T-helper 1 cell (primary cell): ENCODE results near the gene CBFA2T2.
"Not testable (repeated sequence)": the region's sequence is repeated elsewhere in the genome, so short reads cannot be mapped to it uniquely, and the experiment has no call there.

Experiments
- DNase-seq, 5 donors: peaks; one replicate each; pipeline ENCODE4 v3.0.0-alpha.2; 2012 to 2020

The CBFA2T2 gene

DNA sequence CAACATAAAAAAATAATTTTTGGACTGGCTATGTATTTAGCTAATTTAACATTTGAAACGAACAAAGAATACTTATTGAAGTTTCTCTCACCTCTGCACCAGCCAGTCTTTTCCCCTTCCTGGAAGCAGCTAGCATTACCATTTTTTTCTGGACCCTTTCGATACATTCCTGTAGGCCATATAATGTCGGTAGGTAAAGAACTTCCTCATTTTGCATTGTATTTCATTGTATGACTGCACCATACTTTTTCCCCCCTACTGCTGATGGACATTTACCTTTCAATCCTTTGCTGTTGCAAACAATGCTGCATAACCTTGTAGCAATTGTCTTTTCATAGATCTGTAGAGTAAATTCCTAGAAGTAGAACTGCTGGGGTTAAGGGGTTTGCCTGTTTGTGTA, 17.6 kb downstream of the CBFA2T2 start:
- DNase-seq: no peak

DNA sequence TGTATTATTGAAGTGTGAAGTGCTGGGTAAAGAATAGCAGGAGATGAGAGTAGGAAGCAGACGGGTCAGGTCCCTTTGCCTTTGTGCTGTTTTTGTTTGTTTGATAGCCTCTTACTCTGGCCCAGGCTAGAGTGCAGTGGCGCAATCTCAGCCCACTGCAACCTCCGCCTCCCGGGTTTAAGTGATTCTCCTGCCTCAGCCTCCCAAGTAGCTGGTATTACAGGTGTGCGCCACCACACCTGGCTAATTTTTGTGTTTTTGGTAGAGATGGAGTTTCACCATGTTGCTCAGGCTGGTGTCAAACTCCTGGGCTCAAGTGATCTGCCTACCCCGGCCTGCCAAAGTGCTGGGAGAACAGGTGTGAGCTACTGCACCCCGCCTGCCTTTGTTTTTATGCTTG, 18.1 kb downstream of the CBFA2T2 start:
- DNase-seq: not testable (repeated sequence)

DNA sequence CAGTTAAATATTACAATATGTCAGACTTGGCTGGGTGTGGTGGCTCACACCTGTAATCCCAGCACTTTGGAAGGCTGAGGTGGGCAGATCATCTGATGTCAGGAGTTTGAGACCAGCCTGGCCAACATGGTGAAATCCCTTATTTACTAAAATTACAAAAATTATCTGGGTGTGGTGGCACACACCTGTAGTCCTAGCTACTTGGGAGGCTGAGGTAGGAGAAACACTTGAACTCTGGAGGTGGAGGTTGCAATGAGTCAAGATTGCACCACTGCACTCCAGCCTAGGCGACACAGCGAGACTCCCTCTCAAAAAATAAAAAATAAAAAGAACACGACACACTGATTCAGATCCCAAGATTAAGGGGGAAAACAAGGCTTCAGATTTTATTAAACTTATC, 19.2 kb downstream of the CBFA2T2 start:
- DNase-seq: not testable (repeated sequence)

DNA sequence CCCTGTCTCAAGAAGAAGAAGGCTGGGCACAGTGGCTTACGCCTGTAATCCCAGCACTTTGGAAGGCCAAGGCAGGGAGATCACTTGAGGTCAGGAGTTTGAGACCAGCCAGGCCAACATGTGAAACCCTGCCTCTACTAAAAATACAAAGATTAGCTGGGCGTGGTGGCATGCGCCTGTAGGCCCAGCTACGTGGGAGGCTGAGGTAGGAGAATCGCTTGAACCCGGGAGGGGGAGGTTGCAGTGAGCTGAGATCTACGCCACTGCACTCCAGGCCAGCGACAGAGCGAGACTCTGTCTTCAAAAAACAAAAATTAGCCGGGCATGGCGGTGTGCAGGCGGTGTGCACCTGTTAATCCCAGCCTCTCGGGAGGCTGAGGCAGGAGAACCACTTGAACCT, 22.0 kb downstream of the CBFA2T2 start:
- not testable (repeated sequence) for DNase-seq

DNA sequence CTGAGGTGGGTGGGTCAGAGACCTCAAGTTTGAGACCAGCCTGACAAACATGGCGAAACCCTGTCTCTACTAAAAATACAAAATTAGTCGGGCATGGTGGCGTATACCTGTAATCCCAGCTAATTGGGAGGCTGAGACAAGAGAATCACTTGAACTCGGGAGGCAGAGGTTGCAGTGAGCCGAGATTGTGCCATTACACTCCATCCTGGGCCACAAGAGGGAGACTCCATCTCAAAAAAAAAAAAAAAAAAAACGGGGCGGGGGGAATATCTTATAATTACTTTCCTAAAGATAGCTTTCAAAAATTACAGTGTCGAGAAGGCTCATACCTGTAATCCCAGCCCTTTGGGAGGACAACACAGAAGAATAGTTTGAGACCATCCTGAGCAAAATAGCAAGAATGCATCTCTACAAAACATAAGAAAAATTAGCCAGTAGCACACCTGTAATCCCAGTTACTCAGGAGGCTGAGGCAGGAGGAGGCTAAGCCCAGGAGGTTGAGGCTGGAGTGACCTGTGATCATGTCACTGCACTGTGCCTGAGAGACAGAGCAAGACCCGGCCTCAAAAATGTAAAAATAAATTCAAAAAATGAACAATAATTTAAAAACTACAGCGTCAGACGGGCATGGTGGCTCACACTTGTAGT, 25.8 kb downstream of the CBFA2T2 start:
- no peak for DNase-seq

DNA sequence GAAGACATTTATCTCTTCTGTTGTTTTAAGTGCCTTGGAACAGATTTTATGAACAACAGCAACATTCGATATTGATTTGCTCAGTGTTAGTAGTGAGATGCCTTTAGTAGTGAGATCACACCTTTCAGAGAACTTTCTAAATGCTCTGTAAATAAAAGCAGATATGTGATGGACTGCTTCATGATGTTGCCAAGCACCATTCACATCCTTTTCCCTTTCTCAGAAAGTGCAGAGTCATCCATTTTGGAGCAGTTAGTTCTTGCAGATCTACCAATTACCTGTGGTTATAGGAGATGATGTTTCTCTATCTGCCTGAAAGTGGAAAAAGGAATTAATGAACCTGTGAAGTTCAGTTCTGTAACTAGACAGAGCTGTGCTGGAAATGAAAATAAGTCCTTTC, 27.0 kb downstream of the CBFA2T2 start:
- DNase-seq: peak in 1 of 5 donors; percentile 12

DNA sequence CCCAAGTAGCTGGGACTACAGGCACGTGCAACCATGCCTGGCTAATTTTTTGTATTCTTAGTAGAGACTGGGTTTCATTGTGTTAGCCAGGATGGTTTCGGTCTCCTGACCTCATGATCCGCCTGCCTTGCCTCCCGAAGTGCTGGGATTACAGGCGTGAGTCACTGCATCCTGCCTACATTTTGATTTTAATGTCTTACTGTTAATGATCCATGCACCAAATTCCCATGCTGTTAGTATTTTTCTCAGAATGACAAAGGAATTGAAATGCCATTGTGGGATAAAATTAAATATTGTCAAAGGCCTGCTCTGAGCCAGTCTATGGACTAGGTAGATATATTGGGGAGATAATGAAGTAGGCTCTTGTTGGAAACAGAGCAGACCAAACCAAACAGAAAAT, 28.2 kb downstream of the CBFA2T2 start:
- no peak for DNase-seq

DNA sequence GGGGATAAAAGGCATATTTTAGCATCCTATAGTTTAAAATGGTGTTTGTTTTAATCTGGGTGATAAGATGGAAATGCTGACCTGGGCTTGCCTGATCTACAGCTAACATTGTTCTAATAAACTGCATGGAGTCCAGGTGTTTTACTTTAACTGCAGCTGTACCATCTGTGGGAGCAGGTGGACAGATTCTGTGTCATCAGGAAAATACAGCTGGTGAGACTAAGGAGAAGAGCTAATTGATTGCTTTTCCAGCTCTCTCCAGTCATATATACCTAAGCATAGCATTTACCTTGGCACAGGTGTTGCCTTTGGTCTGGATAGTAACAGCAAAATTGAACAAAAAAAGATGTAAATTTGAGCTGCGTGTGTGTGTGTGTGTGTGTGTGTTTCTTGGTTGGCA, 31.6 kb downstream of the CBFA2T2 start:
- DNase-seq: no peak

DNA sequence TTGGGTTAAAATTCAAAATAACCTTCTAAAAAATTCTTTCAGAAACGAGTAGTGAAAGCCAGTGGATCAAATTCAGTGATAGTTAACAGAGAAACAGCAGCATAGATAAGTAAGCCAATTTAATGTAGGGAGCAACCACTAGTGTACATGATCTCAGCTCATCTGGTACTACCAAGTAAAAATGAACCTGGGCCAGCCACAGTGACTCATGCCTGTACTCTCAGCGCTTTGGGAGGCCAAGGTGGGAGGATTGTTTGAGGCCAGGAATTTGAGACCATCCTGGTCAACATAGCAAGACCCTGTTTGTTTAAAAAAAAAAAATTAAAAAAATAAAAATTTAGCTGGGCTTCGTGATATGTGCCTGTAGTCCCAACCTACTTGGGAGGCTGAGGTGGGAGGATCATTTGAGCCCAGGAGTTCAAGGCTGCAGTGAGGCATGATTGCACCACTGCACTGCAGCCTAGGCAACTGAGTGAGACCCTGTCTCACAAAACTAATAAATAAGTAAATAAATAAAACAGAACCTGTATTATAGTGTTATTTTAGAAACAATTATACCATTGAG, 32.4 kb downstream of the CBFA2T2 start:
- no peak for DNase-seq

DNA sequence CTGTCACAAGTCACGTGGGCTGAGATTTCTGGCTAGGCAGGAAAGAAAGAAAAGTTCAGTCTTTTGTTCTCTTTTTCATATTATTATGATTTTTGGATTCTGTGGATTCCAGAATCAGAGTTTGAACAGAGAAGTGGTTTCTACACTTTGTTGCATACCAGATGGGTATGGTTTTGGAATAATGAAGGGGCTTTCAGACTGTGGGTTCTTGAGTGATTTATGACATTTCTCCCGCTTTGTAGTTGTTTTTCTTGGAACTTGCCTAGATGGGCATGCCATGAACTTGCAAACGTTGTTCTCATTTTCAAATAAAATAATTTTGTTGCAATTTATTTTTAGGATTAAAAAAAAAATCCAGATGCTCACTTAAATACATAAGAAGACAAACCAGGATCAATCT, 34.4 kb downstream of the CBFA2T2 start:
- no peak for DNase-seq

DNA sequence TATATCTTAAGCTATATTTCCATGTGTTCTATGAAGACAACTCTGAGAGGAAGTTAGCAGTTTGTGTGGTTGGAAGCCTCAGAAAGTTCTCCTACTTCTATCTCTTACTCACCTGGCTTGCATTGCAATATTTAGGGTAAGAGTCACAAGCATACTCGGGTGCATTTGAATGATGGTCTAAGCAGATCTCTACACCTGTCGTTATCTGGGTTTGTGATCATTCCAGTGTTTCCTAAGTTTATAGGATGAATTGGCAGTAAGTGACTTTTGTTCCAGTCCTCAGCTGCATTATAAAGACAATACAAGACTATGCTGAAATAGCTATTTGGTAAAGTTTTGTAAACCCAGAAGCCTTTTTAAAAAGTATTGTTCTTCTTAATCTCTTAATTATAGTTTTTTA, 36.9 kb downstream of the CBFA2T2 start:
- no peak for DNase-seq

DNA sequence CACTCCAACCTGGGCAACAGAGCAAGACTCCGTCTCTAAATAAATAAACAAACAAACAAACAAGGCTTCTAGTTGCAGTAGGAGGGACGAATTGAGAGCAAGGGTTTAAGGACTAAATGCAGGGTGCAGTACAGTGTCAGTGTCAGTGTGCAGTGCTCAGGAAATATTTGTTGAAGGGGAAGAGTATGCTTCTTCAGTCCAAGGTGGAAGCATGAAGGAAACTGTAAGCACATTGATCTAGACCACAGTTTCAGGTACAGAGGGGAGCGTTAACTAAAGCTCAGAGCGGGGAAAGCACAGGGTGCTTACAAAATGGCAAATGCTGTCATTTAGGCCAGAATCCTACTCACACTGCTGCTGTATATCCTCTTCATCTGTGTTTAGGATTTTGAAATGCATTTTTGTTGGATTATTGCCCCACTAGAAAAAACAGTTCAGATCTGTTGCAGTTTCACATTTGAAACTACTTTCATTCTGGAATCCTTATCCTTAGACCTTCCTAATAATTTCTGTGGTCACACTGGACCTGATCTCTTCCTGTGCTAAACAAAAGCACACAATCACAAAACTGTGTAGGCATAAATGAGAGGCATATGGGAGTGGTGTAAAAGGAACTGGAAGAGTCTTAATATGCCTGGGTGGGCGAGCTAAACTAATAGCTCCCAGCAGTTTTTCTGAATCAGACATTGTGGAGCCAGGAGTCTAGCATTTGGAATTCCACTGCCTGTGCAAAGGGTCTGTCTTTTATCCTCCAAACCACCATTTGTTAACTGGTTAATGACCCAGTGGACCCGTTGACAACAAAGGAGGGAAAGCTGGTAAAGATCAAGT, 41.4 kb downstream of the CBFA2T2 start:
- DNase-seq: no peak

DNA sequence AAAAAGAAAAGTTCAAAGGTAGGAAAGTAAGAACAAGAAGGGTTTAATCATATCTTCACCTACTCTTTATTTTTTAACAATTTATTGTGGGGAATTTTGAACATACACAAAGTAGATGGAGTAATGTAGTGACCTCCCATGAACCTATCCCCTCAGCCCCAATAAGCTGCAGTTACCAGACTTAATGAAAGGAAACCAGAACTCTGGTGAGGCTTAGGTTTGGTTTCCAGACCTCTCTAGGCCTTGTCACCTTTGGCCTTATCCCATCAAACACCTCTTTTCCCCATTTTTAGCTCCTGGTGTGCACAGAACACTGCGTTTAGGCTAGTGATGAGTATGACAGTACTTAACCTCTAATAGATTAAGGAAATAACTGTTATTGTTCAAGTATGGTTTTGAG, 42.0 kb downstream of the CBFA2T2 start:
- DNase-seq: no peak

DNA sequence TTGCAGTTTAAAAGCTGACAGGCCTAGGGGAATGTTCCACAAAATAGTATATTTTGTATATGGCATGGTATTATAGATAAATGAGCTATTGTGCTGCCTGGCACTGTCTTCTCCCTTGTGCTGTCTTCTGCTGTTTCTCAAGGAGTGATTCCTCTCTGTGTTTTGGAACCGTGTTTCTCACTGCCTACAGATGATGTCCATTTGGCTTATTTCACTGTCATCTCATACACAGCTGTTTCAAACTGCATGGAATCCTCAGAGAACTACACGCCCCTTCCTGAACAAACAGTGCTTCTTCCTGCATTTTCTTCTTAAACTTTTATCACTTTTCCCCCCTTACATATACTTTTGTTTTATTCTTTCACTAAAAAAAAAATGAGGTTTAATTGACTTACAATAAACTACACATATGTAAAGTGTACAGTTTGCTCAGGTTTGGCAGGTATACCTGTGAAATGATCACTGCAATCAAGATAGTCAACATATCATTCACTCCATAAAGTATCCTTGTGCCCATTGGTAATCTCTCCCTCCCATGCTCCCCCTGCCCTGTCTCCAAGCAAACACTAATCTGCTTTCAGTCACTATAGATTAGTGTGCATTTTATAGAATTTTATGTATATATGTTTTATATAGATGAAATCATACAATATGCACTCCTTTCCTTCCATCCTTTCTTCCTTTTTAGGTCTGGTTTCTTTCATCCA, 43.0 kb downstream of the CBFA2T2 start:
- no peak for DNase-seq

DNA sequence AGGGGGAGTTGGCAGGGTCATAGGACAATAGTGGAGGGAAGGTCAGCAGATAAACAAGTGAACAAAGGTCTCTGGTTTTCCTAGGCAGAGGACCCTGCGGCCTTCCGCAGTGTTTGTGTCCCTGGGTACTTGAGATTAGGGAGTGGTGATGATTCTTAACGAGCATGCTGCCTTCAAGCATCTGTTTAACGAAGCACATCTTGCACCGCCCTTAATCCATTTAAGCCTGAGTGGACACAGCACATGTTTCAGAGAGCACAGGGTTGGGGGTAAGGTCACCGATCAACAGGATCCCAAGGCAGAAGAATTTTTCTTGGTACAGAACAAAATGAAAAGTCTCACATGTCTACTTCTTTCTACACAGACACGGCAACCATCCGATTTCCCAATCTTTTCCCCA, 45.8 kb downstream of the CBFA2T2 start:
- not testable (repeated sequence) for DNase-seq

DNA sequence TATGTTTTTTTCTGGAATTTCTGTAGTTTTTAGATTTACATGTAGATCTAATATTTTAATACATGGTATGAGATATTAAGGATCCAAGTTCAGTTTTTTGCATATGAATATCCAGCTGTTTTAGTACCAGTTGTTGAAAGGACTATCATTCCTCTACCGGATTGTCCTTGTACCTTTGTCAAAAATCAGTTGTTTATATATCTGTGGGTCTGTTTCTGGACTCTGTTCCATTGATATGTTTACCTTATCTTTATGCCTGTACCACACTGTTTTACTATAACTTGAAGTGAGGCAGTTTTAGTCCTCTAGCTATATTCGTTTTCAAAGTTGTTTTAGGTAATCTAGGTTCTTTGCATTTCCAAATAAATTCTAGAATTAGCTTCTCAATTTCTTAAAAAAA, 47.7 kb downstream of the CBFA2T2 start:
- DNase-seq: no peak

DNA sequence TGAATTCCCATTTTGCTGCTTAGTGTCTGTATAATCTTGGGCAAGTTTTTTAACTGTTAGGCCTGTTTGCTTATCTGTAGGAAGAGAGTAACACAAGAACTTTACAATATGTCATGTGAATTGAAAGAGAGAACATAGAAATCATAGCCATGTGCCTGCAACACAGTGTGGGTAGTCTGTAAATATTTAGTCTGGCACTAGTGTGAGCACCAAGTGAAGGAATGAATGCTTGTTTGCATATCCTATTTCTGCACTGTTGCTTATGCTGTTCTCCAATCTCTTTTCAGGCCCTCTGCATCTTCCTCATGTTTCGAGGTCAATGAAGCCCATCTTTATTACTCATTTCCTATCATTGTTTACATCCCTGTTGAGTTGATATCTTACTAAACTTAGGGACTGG, 49.2 kb downstream of the CBFA2T2 start:
- no peak for DNase-seq

DNA sequence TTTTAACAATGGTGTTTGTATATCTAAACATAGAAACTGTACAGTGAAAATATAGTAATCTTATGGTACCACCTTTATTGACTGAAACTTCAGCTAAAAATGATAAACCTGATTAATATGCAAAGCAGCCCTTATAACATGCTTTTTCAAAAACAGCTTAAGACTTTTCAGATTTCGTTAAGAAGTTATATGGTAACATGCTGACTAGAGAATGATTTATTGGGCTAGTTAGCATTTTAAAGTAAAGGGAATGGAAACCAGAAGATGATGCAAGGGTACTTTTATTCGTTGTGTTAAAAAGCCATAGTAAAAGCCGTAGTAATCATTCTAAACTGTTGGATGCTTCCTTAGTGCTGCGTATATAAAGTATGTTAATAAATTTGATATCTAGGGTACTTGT, 50.5 kb downstream of the CBFA2T2 start:
- DNase-seq: no peak

DNA sequence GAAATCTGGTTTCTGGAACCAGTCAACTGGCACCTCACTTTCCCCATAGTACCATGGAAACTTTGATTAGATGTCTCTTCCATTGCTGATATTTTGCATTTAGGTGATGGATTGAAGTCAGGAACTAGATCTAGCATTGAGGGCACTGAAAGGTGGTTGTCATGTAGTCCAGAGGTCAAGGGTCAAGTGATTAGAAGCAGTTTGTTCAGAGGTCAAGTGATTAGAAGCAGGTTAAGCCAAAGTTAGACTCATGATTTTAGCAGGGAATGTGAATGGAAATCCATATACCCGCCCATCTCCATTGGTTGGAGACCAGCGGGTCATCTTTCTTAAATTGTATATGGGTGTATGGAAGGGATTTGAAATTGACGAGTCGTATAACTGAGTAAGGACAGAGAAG, 51.2 kb downstream of the CBFA2T2 start:
- DNase-seq: no peak

DNA sequence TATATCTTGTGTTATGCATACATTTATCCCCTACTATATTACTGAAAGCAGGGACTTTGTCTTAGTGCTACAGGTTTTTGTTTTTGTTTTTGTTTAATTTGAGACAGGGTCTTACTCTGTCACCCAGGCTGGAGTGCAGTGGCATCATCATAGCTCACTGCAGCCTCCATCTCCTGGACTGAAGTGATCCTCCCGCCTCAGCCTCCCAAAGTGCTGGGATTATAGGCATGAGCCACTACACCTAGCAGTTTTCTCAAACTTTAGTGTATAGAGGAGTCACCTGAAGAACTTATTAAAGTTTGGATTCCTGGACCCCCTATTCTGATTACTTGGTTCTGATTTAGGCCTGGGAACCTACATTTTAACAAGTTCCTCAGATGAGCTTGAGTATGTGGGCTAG, 51.9 kb downstream of the CBFA2T2 start:
- no peak for DNase-seq

DNA sequence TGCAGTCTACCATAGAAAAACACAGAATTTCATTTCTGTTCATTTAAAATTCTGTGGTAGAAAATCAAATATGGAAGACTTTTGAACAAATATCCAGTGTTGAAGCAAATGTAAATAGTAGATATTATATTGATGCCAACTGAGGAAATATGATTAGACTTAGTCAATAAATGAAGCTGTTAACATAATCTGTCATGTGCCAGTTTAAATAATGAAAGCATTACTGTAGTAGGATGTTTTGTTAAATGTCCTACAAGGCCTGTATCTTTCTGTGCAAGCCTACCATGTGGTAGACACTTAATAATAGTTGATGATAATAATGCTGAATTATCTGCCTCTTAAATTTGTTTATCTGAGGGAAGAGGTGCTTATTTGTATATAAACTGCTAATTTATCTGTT, 55.9 kb downstream of the CBFA2T2 start:
- no peak for DNase-seq

DNA sequence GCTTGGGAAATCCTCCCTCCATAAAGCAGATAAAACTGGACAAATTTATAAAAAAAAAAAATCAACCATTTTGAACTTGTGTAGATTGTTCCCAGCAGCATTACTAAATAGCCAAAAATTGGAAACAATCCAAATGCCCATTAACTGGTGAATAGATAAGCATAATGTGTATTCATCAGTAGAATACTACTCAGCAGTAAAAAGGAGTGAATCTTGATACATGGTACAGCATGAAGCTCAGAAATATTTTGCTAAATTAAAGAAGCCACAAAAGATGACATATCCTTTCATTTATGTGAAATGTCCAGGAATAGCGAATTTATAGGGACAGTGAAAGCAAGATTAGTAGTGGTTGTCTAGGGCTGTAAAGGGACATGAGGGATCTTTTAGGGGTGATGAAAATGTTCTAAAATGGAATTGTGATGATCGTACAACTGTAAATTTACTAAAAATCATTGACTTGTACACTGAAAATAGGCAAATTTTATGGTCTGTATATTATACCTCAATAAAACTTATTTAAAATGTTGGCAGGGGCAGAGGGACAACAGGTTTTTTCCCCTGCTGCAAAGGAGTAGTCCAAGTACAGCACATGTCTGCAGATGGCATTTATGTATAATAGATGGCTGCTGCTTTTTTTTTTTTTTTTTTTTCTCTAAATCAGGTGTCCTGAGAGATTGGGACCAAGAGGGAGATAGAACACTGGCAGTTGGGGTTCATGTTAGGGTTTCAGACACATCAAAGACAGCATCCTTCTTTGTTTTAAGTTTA, 59.5 kb downstream of the CBFA2T2 start:
- no peak for DNase-seq

DNA sequence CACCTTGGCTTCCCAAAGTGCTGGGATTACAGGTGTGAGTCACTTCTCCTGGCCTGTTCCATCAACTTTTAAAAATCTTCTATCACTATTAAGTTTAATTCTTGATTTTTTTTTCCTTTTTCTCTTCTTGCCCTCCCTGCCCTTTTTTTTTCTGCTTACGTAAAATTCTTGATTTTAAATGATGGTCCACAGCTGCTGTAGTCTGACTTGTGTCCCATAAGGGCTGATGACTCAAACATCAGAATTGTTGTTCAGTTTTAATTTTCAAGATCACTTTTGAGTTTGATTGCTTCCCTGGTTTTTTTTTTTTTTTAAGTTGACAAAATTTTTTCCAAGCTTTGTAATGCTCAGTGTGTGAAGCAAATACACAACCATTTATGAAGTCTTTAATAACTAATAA, 61.9 kb downstream of the CBFA2T2 start:
- DNase-seq: no peak
